ENCODE results near the gene LARP4B. TPM values are rescaled to one million over a fixed set of nuclear protein-coding genes. Genes with fewer than 3 reads are reported as not detected.
"Not testable (repeated sequence)": the region's sequence is repeated elsewhere in the genome, so short reads cannot be mapped to it uniquely, and the experiment has no call there.

Gene LARP4B
- total and polyA plus RNA-seq, 7 donors, result 16.6 to 88.3 (median 66.6) TPM

GRCh38 chr10:938941-939678 lies 7.6 kb upstream of the LARP4B start:
- TF ChIP-seq, protein P1, sequence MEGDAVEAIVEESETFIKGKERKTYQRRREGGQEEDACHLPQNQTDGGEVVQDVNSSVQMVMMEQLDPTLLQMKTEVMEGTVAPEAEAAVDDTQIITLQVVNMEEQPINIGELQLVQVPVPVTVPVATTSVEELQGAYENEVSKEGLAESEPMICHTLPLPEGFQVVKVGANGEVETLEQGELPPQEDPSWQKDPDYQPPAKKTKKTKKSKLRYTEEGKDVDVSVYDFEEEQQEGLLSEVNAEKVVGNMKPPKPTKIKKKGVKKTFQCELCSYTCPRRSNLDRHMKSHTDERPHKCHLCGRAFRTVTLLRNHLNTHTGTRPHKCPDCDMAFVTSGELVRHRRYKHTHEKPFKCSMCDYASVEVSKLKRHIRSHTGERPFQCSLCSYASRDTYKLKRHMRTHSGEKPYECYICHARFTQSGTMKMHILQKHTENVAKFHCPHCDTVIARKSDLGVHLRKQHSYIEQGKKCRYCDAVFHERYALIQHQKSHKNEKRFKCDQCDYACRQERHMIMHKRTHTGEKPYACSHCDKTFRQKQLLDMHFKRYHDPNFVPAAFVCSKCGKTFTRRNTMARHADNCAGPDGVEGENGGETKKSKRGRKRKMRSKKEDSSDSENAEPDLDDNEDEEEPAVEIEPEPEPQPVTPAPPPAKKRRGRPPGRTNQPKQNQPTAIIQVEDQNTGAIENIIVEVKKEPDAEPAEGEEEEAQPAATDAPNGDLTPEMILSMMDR (IDR thresholded peaks at IDR 0.05), result no peak
- ATAC-seq, result no peak
- WGBS, 3 donors, result 64 to 74% (median 71%) methylated on average over 10 of the region's 10 CpGs
- Histone ChIP-seq H3K4me1 (no peaks in the 10 kb centered on the region), H3K27me3 (ENCODE audit: insufficient read depth in 3 of 3, low read length in 2 of 3) (no peaks in the 10 kb centered on the region), H3K36me3 (ENCODE audit: insufficient read depth in 1 of 2, low read depth in 1 of 2) (peaks cover 0 to 3% of the 10 kb centered on the region in 2 donors), H3K9me3 (no peaks in the 10 kb centered on the region), H3K27ac (no peak overlapping the region), H3K4me3 (no peak overlapping the region)
- intact Hi-C loops (cut with DNase I), result loop anchor here in 1 of 2 donors (10.0 kb wide), 1 partner anchor 116 kb away; the partner anchor contains the start of gene WDR37
- DNase-seq, result no peak

GRCh38 chr10:934746-935406 lies 3.4 kb upstream of the LARP4B start:
- H3K4me1 ChIP-seq, result peaks cover 13% of the 10 kb centered on the region
- peaks cover 0 to 3% of the 10 kb centered on the region in 2 donors for H3K36me3 ChIP-seq (ENCODE audit: insufficient read depth in 1 of 2, low read depth in 1 of 2)
- peak overlapping the region; percentile 4 for H3K27ac ChIP-seq
- WGBS, 3 donors, result 62 to 75% (median 65%) methylated on average over 15 of the region's 15 CpGs
- ATAC-seq (no peak), DNase-seq (no peak)
- intact Hi-C loops (cut with DNase I), result loop anchor here (5.0 to 10.0 kb wide), 4 partner anchors 52 to 120 kb away; partner anchors contain the start of genes GTPBP4 (in 2 of the 2) and WDR37 (in 1 of the 2)
- no peak overlapping the region for H3K4me3 ChIP-seq
- TF ChIP-seq, protein P1 (IDR thresholded peaks at IDR 0.05), result no peak
- no peaks in the 10 kb centered on the region for H3K27me3 ChIP-seq (ENCODE audit: insufficient read depth in 3 of 3, low read length in 2 of 3)
- no peaks in the 10 kb centered on the region for H3K9me3 ChIP-seq

DNA sequence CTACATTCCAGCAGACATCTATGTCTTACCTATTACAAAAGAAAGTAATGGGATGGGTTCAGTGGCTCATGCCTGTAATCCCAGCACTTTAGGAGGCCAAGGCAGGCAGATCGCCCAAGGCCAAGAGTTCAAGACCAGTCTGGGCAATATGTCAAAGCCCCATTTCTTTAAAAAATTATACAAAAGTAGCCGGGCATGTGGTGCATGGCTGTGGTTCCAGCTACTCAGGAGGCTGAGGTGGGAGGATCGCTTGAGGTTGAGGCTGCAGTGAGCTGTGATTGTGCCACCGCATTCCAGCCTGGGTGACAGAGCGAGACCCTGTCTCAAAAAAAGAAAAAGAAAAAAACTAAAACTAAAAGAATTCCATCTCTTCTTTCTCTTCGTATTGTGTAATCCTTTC lies 2.7 kb upstream of the LARP4B start:
- ATAC-seq; H3K9me3 ChIP-seq; H3K4me3 ChIP-seq; H3K27me3 ChIP-seq (ENCODE audit: insufficient read depth in 3 of 3, low read length in 2 of 3); DNase-seq; H3K36me3 ChIP-seq (ENCODE audit: insufficient read depth in 1 of 2, low read depth in 1 of 2): not testable (repeated sequence)
- Histone ChIP-seq H3K27ac (peak overlapping the region; percentile 4), H3K4me1 (peaks cover 21% of the 10 kb centered on the region)
- intact Hi-C loops (cut with DNase I), result loop anchor here (5.0 to 10.0 kb wide), 4 partner anchors 53 to 121 kb away; partner anchors contain the start of genes GTPBP4 (in 2 of the 2) and WDR37 (in 1 of the 2)
- WGBS, 3 donors, result 77 to 94% (median 83%) methylated on average over 6 of the region's 6 CpGs

GRCh38 chr10:932589-932988 lies 1.1 kb upstream of the LARP4B start:
- Histone ChIP-seq H3K36me3 (ENCODE audit: insufficient read depth in 1 of 2, low read depth in 1 of 2) (peaks cover 0 to 3% of the 10 kb centered on the region in 2 donors), H3K9me3 (no peaks in the 10 kb centered on the region), H3K4me1 (peaks cover 32% of the 10 kb centered on the region), H3K27ac (peak overlapping the region; percentile 96), H3K27me3 (ENCODE audit: insufficient read depth in 3 of 3, low read length in 2 of 3) (no peaks in the 10 kb centered on the region), H3K4me3 (peak overlapping the region; percentile 73)
- DNase-seq, result peak; percentile 27 to 65
- intact Hi-C loops (cut with DNase I), result loop anchor here (5.0 to 10.0 kb wide), 4 partner anchors 55 to 122 kb away; partner anchors contain the start of genes GTPBP4 (in 2 of the 2) and WDR37 (in 1 of the 2)
- peak in 1 of 4 donors; percentile 8 for ATAC-seq
- TF ChIP-seq, protein P1 (IDR thresholded peaks at IDR 0.05), result no peak
- WGBS, 3 donors, result 77 to 81% (median 77%) methylated on average over 24 to 28 of the region's 28 CpGs
